Adrenal gland (tissue), 12 donors: ENCODE data around the gene PRR16. TPM values are rescaled to one million over a fixed set of nuclear protein-coding genes. Genes with fewer than 3 reads are reported as not detected.

ENCODE experiments used
- DNase-seq, 7 donors: peaks; one replicate each; pipeline ENCODE4 v3.0.0-alpha.2; 2019 to 2020
- H3K27ac ChIP-seq, 5 donors: fragments of 200-600 bp; sonication (generic) in 4 of 5; 1 replicate in 3 of 5; 2 replicates in 2 of 5; pipeline versions ENCODE4 v1.5.1 to v1.8.0; 2016 to 2020; ENCODE audit warnings: mild to moderate bottlenecking in 1 of 5
- H3K27me3 ChIP-seq: fragments of 200-600 bp; 2 replicates; pipeline ENCODE4 v1.8.0; 2021
- H3K36me3 ChIP-seq, 2 donors: fragments of 200-600 bp; replicated peaks in 1 of 2; 1 replicate in 1 of 2; 2 replicates in 1 of 2; pipeline versions ENCODE4 v1.5.1 to v1.8.0; 2018 to 2022
- H3K4me1 ChIP-seq, 2 donors: fragments of 200-600 bp; replicated peaks in 1 of 2; 1 replicate in 1 of 2; 2 replicates in 1 of 2; pipeline versions ENCODE4 v1.5.1 to v1.8.0; 2018 to 2021
- H3K4me3 ChIP-seq, 4 donors: fragments of 200-600 bp; sonication (generic) in 3 of 4; one replicate each; pipeline ENCODE4 v1.5.1; 2016 to 2018
- H3K9me3 ChIP-seq, 3 donors: fragments of 200-600 bp; sonication (generic) in 1 of 3; replicated peaks in 1 of 3; 1 replicate in 2 of 3; 2 replicates in 1 of 3; pipeline versions ENCODE4 v1.5.1 to v1.8.0; 2016 to 2021
- CTCF ChIP-seq, 6 experiments: fragments of 450-650 bp in 4 of 6; fragments of 200-600 bp in 2 of 6; sonication (generic) in 1 of 6; IDR thresholded peaks; 1 replicate in 5 of 6; 2 replicates in 1 of 6; pipeline versions ENCODE4 v1.5.1 to v1.8.0; 2016 to 2021; ENCODE audit warnings: antibody characterized with exemption in 6 of 6, mild to moderate bottlenecking in 2 of 6, moderate library complexity in 1 of 6
- POLR2A ChIP-seq, 2 donors: fragments of 450-650 bp; IDR thresholded peaks; one replicate each; pipeline ENCODE4 v1.6.1; 2017; ENCODE audit warnings: antibody characterized with exemption in 2 of 2, mild to moderate bottlenecking in 2 of 2, moderate library complexity in 1 of 2
- whole genome bisulfite sequencing, 4 donors: extraction: QIAGEN DNeasy Blood & Tissue Kit in 2 of 4; methylation state at CpG; one replicate each; pipeline versions ENCODE4 v1.1.5 to v1.1.7; 2013 to 2017; 5-methylcytosine and 5-hydroxymethylcytosine counted together
- intact Hi-C, 2 donors: fragments of 100-400 bp; cut with DNase I; formaldehyde crosslinking; loops; one replicate each; pipeline versions ENCODE4 v1.14.1 to v1.15.0; 2022 to 2023
- polyA plus RNA-seq, 3 donors: library from polyadenylated mRNA; stranded (reverse); fragments of 200-250 nt in 2 of 3; fragments of 350-450 nt in 1 of 3; fragmentation: Illumina TruSeq in 1 of 3; extraction: RNeasy Lipid Tissue Mini Kit (QIAGEN cat#74804) in 1 of 3; gene quantifications; one replicate each; pipeline ENCODE4 v1.2.3, GENCODE V29; 2013 to 2014
- small RNA-seq, 2 donors: library from RNA; depleted of rRNA; stranded (forward); fragments of <200 nt; gene quantifications; one replicate each; pipeline ENCODE3, GENCODE V24; 2016
- total RNA-seq, 9 donors: library from RNA; depleted of rRNA in 4 of 9; stranded (reverse); fragments of >200 nt in 4 of 9; fragments of 120-200 nt in 1 of 9; fragmentation: NEBNext Ultra II Directional in 1 of 9; extraction: Animal tissue kit (Norgen Biotek cat#: 25700) in 1 of 9; gene quantifications; one replicate each; pipeline versions ENCODE4 v1.1.0 to v1.2.4, GENCODE V29; 2013 to 2023
- donor health status: healthy with polysubstance abuse.
- donor health status: Bipolar disorder and iron deficiency.
- donor health status: DM: yes; HTN: yes; CAD: no.
- donor health status: DM: no; HTN: no; CAD: no.
- donor health status: DM: no; HTN: no; CAD: no.
- donor health status: DM: yes; HTN: yes; CAD: no.

The PRR16 gene
- total and polyA plus RNA-seq, 12 donors, result 0.17 to 22.6 (median 3.0) TPM

GRCh38 chr5:120734033-120734432 lies 269.9 kb downstream of the PRR16 start:
- no peak overlapping the region for H3K4me3 ChIP-seq
- no peak overlapping the region for H3K27ac ChIP-seq
- no peak for TF ChIP-seq POLR2A (IDR thresholded peaks at IDR 0.05)
- no peak for TF ChIP-seq CTCF (IDR thresholded peaks at IDR 0.05)
- no peaks in the 10 kb centered on the region for H3K4me1 ChIP-seq
- H3K36me3 ChIP-seq, result no peaks in the 10 kb centered on the region
- WGBS, 4 donors, result 50 to 58% (median 57%) methylated on average over 4 of the region's 4 CpGs
- H3K27me3 ChIP-seq, result no peaks in the 10 kb centered on the region
- no peaks in the 10 kb centered on the region for H3K9me3 ChIP-seq
- DNase-seq, result no peak
- intact Hi-C loops, result no loop called here

GRCh38 chr5:120735076-120735475 lies 271.0 kb downstream of the PRR16 start:
- H3K27ac ChIP-seq, result no peak overlapping the region
- WGBS, 4 donors, result 70 to 79% (median 78%) methylated on average over 2 of the region's 2 CpGs
- H3K9me3 ChIP-seq, result no peaks in the 10 kb centered on the region
- TF ChIP-seq POLR2A (IDR thresholded peaks at IDR 0.05), result no peak
- TF ChIP-seq CTCF (IDR thresholded peaks at IDR 0.05), result no peak
- no peaks in the 10 kb centered on the region for H3K4me1 ChIP-seq
- DNase-seq, result no peak
- no peak overlapping the region for H3K4me3 ChIP-seq
- intact Hi-C loops, result no loop called here
- no peaks in the 10 kb centered on the region for H3K36me3 ChIP-seq
- no peaks in the 10 kb centered on the region for H3K27me3 ChIP-seq

Small RNAs within 50 kb of the gene (small RNA-seq; reads per million reads assigned to genes)
- gene PRELID3BP8 (0 reads per million in 2 donors), gene RNU4-69P (0 reads per million in 2 donors)
